ENCODE data around the gene CYTL1.

- TF ChIP-seq CTCF (IDR thresholded peaks at IDR 0.05), result no peak
- TF ChIP-seq POLR2A (IDR thresholded peaks at IDR 0.05), result no peak
Measured at GRCh38 chr4:5004496-5004895, 14.8 kb downstream of the CYTL1 start.

Data from heart left ventricle (tissue), 13 donors.